ENCODE measurements around the gene APCDD1L.

DNA sequence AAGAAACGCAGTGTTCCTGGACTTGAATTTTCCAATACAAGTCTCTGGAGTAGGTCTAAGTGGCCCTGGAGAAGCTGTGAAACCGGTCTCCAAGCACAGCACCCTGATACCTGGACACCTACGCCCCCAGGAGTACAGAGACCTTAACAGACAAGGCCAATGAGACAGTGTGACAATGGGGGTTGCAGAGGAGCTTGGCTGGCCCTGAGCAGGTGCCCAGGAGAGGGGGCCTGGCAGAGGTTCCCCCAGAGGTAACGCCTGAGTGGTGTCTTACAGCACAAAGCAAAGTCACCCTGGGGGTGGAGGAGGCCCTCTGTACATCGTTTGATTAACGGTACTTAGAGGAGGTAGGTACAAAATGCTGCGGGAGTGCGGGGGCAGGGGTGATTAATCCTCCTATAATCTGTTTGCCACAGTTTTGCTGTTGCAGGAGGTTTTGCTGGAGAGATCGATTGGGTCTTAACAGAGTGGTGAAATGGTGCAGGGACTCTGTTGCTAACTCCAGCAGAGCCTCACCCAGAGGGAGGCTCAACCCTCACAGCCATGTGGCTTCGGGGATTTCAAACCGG lies 37.3 kb upstream of the APCDD1L start:
- no peak for TF ChIP-seq GATA3 (IDR thresholded peaks at IDR 0.05; ENCODE audit: low read depth, low read length)
- no peak for TF ChIP-seq GATA2 (IDR thresholded peaks at IDR 0.05; ENCODE audit: low read depth, low read length)
